KOPT-K1 (cell line): ENCODE measurements around the gene TMEM31.

Experiments used
- H3K27ac ChIP-seq: fragments of 200-600 bp; sonication (generic); 2 replicates; pipeline ENCODE4 v1.5.1; 2016; ENCODE audit warnings: antibody characterized with exemption, mild to moderate bottlenecking, low read depth, low read length; ENCODE audit not compliant: poor library complexity, severe bottlenecking
- H3K36me3 ChIP-seq: fragments of 200-600 bp; sonication (generic); 2 replicates; pipeline ENCODE4 v1.5.1; 2017; ENCODE audit warnings: antibody characterized with exemption, mild to moderate bottlenecking, low read length, moderate library complexity; ENCODE audit not compliant: insufficient read depth
- H3K9me3 ChIP-seq: fragments of 200-600 bp; sonication (generic); 2 replicates; pipeline ENCODE4 v1.5.1; 2017; ENCODE audit warnings: antibody characterized with exemption, low read length, mild to moderate bottlenecking; ENCODE audit not compliant: insufficient read depth, poor library complexity, severe bottlenecking

TMEM31 gene

GRCh38 chrX:103697687-103698086, 13.0 kb upstream of the TMEM31 start:
- Histone ChIP-seq H3K9me3 (no peaks in the 10 kb centered on the region), H3K36me3 (no peaks in the 10 kb centered on the region), H3K27ac (no peak overlapping the region)

- H3K9me3 ChIP-seq: no peaks in the 10 kb centered on the region
- no peak overlapping the region for H3K27ac ChIP-seq
- no peaks in the 10 kb centered on the region for H3K36me3 ChIP-seq
Measured at GRCh38 chrX:103699243-103699642, 11.5 kb upstream of the TMEM31 start.

- H3K9me3 ChIP-seq: no peaks in the 10 kb centered on the region
- H3K27ac ChIP-seq: no peak overlapping the region
- no peaks in the 10 kb centered on the region for H3K36me3 ChIP-seq
Measured at GRCh38 chrX:103704863-103705262, 5.8 kb upstream of the TMEM31 start.

- H3K9me3 ChIP-seq: no peaks in the 10 kb centered on the region
- H3K27ac ChIP-seq: no peak overlapping the region
- H3K36me3 ChIP-seq: no peaks in the 10 kb centered on the region
Measured at GRCh38 chrX:103716962-103717361, 6.3 kb downstream of the TMEM31 start.

- no peaks in the 10 kb centered on the region for H3K36me3 ChIP-seq
- no peak overlapping the region for H3K27ac ChIP-seq
Measured at GRCh38 chrX:103718120-103718519, 7.4 kb downstream of the TMEM31 start.

GRCh38 chrX:103722505-103722904, 11.8 kb downstream of the TMEM31 start:
- H3K27ac ChIP-seq: no peak overlapping the region
- no peaks in the 10 kb centered on the region for H3K36me3 ChIP-seq
- H3K9me3 ChIP-seq: no peaks in the 10 kb centered on the region

More at GRCh38 chrX:103718120-103718519, 7.4 kb downstream of the TMEM31 start:
- no peaks in the 10 kb centered on the region for H3K9me3 ChIP-seq

GRCh38 chrX:103726477-103726876, 15.8 kb downstream of the TMEM31 start:
- no peak overlapping the region for H3K27ac ChIP-seq
- H3K9me3 ChIP-seq: no peaks in the 10 kb centered on the region
- H3K36me3 ChIP-seq: no peaks in the 10 kb centered on the region

- no peaks in the 10 kb centered on the region for H3K36me3 ChIP-seq
- H3K9me3 ChIP-seq: no peaks in the 10 kb centered on the region
- H3K27ac ChIP-seq: no peak overlapping the region
Measured at GRCh38 chrX:103727115-103727514, 16.4 kb downstream of the TMEM31 start.

GRCh38 chrX:103729015-103729414, 18.3 kb downstream of the TMEM31 start:
- Histone ChIP-seq H3K9me3 (no peaks in the 10 kb centered on the region), H3K36me3 (no peaks in the 10 kb centered on the region), H3K27ac (no peak overlapping the region)

- no peaks in the 10 kb centered on the region for H3K36me3 ChIP-seq
- H3K9me3 ChIP-seq: no peaks in the 10 kb centered on the region
- no peak overlapping the region for H3K27ac ChIP-seq
Measured at GRCh38 chrX:103730147-103730795, 19.6 kb downstream of the TMEM31 start.

- Histone ChIP-seq H3K9me3 (no peaks in the 10 kb centered on the region), H3K36me3 (no peaks in the 10 kb centered on the region), H3K27ac (no peak overlapping the region)
Measured at GRCh38 chrX:103730796-103731493, 20.2 kb downstream of the TMEM31 start.

GRCh38 chrX:103733017-103733416, 22.3 kb downstream of the TMEM31 start:
- Histone ChIP-seq H3K36me3 (no peaks in the 10 kb centered on the region), H3K27ac (no peak overlapping the region), H3K9me3 (no peaks in the 10 kb centered on the region)

- H3K9me3 ChIP-seq: no peaks in the 10 kb centered on the region
- H3K27ac ChIP-seq: no peak overlapping the region
- H3K36me3 ChIP-seq: no peaks in the 10 kb centered on the region
Measured at GRCh38 chrX:103734125-103734760, 23.5 kb downstream of the TMEM31 start.

- H3K36me3 ChIP-seq: no peaks in the 10 kb centered on the region
- H3K9me3 ChIP-seq: no peaks in the 10 kb centered on the region
- H3K27ac ChIP-seq: no peak overlapping the region
Measured at GRCh38 chrX:103737696-103738095, 27.0 kb downstream of the TMEM31 start.

- Histone ChIP-seq H3K9me3 (no peaks in the 10 kb centered on the region), H3K36me3 (no peaks in the 10 kb centered on the region)
Measured at GRCh38 chrX:103739421-103739820, 28.7 kb downstream of the TMEM31 start.

More at GRCh38 chrX:103739421-103739820, 28.7 kb downstream of the TMEM31 start:
- no peak overlapping the region for H3K27ac ChIP-seq
